NOMO-1 (cell line): Measurements from ENCODE around the gene ZNG1F.
"Not testable (repeated sequence)": the region's sequence is repeated elsewhere in the genome, so short reads cannot be mapped to it uniquely, and the experiment has no call there.

Experiments
- DNase-seq, 2 experiments: peaks; one replicate each; lab custom pipeline; 2025; ENCODE audit not compliant: unreplicated experiment in 2 of 2; lab: John Stamatoyannopoulos, UW

ZNG1F gene

GRCh38 chr9:41189217-41189616 is at the start of gene ZNG1F:
Gene ZNG1F, minus strand, starts transcription at chr9:41189317. Its CDS starts 59 bp downstream, at chr9:41189258.
- not testable (repeated sequence) for DNase-seq

- DNase-seq: not testable (repeated sequence)
Observed at GRCh38 chr9:41237110-41237749, 48.1 kb upstream of the ZNG1F start.

- not testable (repeated sequence) for DNase-seq
Observed at GRCh38 chr9:41236486-41237109, 47.5 kb upstream of the ZNG1F start.

GRCh38 chr9:41234811-41235805 is 46.0 kb upstream of the ZNG1F start:
- DNase-seq: not testable (repeated sequence)

GRCh38 chr9:41234221-41234620 is 45.1 kb upstream of the ZNG1F start:
- not testable (repeated sequence) for DNase-seq

- DNase-seq: not testable (repeated sequence)
Observed at GRCh38 chr9:41232326-41232725, 43.2 kb upstream of the ZNG1F start.

GRCh38 chr9:41230418-41230817 is 41.3 kb upstream of the ZNG1F start:
- DNase-seq: not testable (repeated sequence)

- no peak for DNase-seq
Observed at GRCh38 chr9:41229408-41230401, 40.6 kb upstream of the ZNG1F start.

GRCh38 chr9:41219831-41220230 is 30.7 kb upstream of the ZNG1F start:
- not testable (repeated sequence) for DNase-seq

- DNase-seq: not testable (repeated sequence)
Observed at GRCh38 chr9:41188439-41188838, 678 bp downstream of the ZNG1F start.

GRCh38 chr9:41174994-41175393 is 14.1 kb downstream of the ZNG1F start:
- not testable (repeated sequence) for DNase-seq

GRCh38 chr9:41150116-41150515 is 39.0 kb downstream of the ZNG1F start:
- not testable (repeated sequence) for DNase-seq

GRCh38 chr9:41141878-41142277 is 47.2 kb downstream of the ZNG1F start:
- DNase-seq: not testable (repeated sequence)

GRCh38 chr9:41128581-41128980 is 60.5 kb downstream of the ZNG1F start, which contains the start of gene FOXD4L6:
Gene FOXD4L6, minus strand, starts transcription at chr9:41128681. Its CDS starts 298 bp downstream, at chr9:41128383.
- DNase-seq: not testable (repeated sequence)

GRCh38 chr9:41126746-41127446 is 62.2 kb downstream of the ZNG1F start:
- not testable (repeated sequence) for DNase-seq

- DNase-seq: not testable (repeated sequence)
Observed at GRCh38 chr9:41125936-41126335, 63.2 kb downstream of the ZNG1F start.

- not testable (repeated sequence) for DNase-seq
Observed at GRCh38 chr9:41125109-41125658, 63.9 kb downstream of the ZNG1F start.

GRCh38 chr9:41124250-41125108 is 64.6 kb downstream of the ZNG1F start:
- DNase-seq: not testable (repeated sequence)
